SJCRH30 (cell line): ENCODE data around the gene IGSF8. TPM values are rescaled to one million over a fixed set of nuclear protein-coding genes. Genes with fewer than 3 reads are reported as not detected.

Experiments used
- DNase-seq, 2 experiments: peaks; one replicate each; pipeline ENCODE4 v3.0.0-alpha.2; 2015 to 2020
- H3K27ac ChIP-seq: fragments of 250-450 bp; sonication (Bioruptor Pico); 2 replicates; pipeline ENCODE4 v1.5.1; 2020; ENCODE audit warnings: mild to moderate bottlenecking, moderate library complexity
- H3K27me3 ChIP-seq: fragments of 250-450 bp; sonication (Bioruptor Pico); 2 replicates; pipeline ENCODE4 v1.5.1; 2020; ENCODE audit warnings: mild to moderate bottlenecking, moderate library complexity
- H3K36me3 ChIP-seq: fragments of 250-450 bp; sonication (Bioruptor Pico); 2 replicates; pipeline ENCODE4 v1.5.1; 2020; ENCODE audit warnings: mild to moderate bottlenecking, moderate library complexity
- H3K4me1 ChIP-seq: fragments of 250-450 bp; sonication (Bioruptor Pico); 2 replicates; pipeline ENCODE4 v1.5.1; 2020; ENCODE audit warnings: mild to moderate bottlenecking, moderate library complexity
- H3K4me3 ChIP-seq: fragments of 250-450 bp; sonication (Bioruptor Pico); 2 replicates; pipeline ENCODE4 v1.5.1; 2020; ENCODE audit warnings: mild to moderate bottlenecking, moderate library complexity
- H3K9me3 ChIP-seq: fragments of 250-450 bp; sonication (Bioruptor Pico); replicated peaks from 2 replicates; pipeline ENCODE4 v1.5.1; 2020; ENCODE audit warnings: mild to moderate bottlenecking, moderate library complexity
- total RNA-seq: library from RNA; depleted of rRNA; stranded (reverse); fragments of >200 nt; shearing (Covaris generic); gene quantifications from 2 replicates; pipeline ENCODE4 v1.2.3, GENCODE V29; 2014

IGSF8 gene
- total RNA-seq, 1 experiment from 2014 or later, result 6.8 TPM

DNA sequence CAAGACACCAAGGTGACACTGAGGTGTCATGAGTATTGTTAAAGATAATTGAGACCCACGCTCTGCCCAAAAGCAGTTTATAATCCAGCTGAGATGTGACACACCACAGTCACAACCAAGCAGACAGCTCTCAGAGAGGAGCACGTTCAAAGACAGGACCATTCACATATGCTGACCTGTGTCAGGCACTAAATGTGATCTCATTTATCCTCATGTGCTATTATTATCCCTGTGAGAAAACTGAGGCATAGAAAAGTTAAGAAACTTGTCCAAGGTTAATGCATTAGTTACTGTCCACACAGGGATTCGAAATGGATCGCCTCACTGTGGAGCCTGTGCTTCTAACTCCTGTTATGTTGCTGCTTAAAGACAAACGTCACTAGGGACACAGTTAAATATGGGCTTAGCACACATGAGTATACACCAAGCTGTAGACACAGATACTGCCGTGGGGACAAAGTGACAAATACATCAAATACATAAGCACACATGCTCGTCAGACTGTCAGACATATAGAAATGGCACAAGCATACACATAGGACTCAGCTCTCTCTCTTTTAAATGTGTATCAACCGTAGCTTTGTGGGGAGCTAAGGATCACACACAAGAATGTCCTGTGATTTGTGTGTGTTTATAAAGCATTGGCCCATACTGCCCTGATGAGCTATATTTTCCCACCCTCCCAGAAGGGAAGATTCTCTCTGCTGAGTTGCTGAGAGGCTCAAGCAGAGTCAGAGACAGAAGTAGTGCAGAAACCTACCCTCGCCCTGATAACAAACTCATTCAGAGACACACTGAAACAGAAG, 3.5 kb upstream of the IGSF8 start:
- H3K27ac ChIP-seq, result no peak overlapping the region
- no peak for DNase-seq
- H3K9me3 ChIP-seq, result no peaks in the 10 kb centered on the region
- H3K4me1 ChIP-seq, result peaks cover 21% of the 10 kb centered on the region
- no peaks in the 10 kb centered on the region for H3K27me3 ChIP-seq
- H3K36me3 ChIP-seq, result no peaks in the 10 kb centered on the region
- H3K4me3 ChIP-seq, result no peak overlapping the region

DNA sequence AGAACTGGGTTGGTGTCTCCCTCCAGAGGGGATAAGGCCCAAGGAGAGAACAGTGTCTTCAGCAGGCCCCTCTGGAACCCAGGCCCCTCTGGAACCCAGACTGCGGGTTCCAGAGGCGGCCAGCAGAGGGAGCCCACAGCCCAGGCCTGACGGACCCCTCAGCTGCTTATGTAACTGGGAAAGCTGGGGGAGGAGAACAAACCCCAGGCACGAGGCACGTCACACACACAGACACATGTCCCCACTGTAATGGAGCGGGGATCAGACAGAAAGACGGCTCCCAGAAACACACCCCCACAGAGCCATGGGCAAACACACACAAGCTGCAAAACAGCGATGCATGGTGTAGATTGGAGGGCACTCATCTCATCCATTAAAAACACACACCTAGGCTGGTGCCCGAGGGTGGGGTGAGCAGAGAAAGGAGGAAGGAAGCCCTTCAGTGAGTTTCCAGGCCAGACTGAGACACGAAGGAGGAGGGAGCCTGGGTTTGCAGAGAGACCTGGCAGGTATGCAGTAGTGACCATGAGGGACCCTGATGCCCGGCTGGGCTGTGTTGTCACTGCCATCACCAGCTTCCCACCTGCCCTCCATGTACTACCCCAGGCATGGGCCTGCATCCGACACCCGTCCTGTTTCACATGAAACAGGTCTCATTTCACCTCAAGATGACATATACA, 2.8 kb upstream of the IGSF8 start:
- Histone ChIP-seq H3K27ac (no peak overlapping the region; the same call in 1 of the 2 replicates), H3K36me3 (no peaks in the 10 kb centered on the region), H3K9me3 (no peaks in the 10 kb centered on the region), H3K27me3 (no peaks in the 10 kb centered on the region), H3K4me3 (no peak overlapping the region), H3K4me1 (peaks cover 21% of the 10 kb centered on the region)
- DNase-seq, result peak; percentile 79 to 86

DNA sequence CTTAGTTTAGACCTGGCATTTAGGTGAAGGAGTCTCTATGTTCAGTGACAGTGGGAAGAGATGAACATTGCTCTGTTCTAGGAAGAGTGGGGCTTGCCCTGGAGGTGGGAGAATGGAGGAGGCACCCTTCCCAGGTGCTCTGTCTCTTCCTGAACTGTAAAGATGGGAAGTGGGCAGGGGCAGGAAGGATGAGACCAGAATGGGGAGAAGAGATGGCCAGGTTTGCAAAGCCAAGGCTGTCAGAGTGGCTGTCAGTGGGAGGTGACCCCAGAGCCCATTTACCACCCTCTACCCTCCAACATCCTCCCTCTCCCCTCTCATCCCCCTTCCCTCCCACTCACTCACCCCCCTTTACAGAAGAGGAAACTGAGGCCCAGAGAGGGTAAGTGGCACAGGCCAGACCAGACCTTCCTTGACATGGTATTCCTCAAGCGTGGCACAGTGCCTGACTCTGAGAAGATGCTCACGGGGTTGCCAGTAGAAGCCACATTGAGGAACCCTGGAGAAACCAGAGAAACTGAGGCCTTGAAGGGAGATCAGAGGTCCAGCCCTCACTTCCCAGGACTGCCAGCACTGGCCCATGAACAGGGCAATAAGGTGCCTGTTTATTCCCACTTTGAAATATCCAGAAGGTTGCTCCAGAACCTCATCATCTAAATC, 1.4 kb upstream of the IGSF8 start:
- Histone ChIP-seq H3K27me3 (no peaks in the 10 kb centered on the region), H3K36me3 (no peaks in the 10 kb centered on the region), H3K27ac (no peak overlapping the region), H3K9me3 (no peaks in the 10 kb centered on the region), H3K4me1 (peaks cover 21% of the 10 kb centered on the region), H3K4me3 (no peak overlapping the region)
- DNase-seq, result no peak

DNA sequence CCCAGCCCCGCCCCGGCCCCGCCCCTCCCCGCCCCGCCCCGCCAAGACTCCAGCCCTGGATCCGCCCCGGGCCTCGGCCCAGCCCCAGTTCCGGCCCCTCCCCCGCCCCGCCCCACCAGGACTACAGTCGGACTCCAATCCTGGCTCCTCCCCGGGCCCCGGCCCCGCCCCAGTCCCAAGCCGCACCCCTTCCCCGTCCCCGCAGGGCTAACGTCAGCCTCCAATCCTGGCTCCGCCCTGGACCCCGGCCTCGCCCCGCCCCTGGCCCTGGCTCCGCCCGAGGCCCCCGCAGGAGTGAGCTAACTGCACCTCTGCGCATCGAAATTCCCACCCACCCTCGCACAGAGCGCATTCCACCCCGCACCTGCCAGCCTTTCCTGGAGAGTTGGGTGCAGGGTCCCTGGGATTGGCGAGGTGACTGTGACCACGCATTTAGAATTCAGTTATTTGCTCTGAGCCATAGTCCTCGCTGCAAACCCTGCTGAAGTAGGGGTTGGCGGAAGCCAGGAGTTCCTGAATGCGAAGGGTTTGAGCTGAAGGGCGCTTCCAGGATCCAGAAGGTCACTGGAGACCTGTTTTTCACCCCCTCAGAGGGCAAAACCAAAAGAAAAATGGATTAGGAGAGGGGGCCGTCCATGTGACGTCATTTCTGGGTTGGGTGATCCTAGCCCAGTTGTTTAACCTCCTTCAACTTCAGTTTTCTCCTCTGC, 588 bp upstream of the IGSF8 start:
- peak; percentile 95 to 96 for DNase-seq
- H3K9me3 ChIP-seq, result no peaks in the 10 kb centered on the region
- no peak overlapping the region for H3K27ac ChIP-seq
- H3K27me3 ChIP-seq, result no peaks in the 10 kb centered on the region
- H3K4me1 ChIP-seq, result peaks cover 20% of the 10 kb centered on the region
- no peaks in the 10 kb centered on the region for H3K36me3 ChIP-seq
- H3K4me3 ChIP-seq, result peak overlapping the region; percentile 54

DNA sequence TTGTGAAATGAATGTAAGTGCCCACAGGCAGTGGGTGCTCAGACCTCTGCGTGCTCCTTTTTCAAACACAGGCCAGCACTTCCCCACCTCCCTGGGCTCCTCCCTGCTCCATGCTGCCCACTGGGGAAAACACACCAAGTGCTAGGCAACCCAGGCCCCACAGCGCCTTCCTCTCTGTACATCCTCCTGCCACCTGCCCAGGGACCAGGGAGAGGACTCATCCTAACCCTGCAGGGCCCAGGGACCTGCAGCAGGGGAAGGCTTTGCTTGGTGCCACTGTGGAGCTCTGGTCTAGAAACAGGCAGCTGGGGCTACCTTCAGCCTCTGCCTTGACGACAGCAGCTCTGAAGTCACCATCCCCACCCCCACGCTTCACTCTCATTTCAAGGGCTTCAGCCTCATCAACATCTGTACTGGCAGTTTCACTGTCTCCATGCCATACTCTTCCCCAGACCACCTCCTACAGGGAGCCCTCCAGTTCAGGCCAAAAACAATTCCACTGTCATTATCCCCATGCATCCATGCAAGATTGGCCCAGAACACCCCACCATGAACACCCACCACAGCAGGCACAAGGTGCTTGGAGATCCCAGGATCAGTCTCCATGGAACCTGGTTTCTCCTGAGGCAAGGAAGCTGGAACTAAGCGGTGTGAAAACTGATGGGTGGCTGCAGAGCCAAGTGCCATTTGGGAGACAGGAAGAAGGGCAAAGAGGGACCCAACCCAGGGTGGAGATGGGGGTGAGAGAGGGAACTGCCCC, 1.1 kb downstream of the IGSF8 start:
- Histone ChIP-seq H3K4me3 (peak overlapping the region; percentile 62), H3K27me3 (no peaks in the 10 kb centered on the region), H3K36me3 (no peaks in the 10 kb centered on the region), H3K27ac (no peak overlapping the region), H3K9me3 (no peaks in the 10 kb centered on the region), H3K4me1 (peaks cover 6% of the 10 kb centered on the region; the same call in 1 of the 2 replicates)
- DNase-seq, result no peak

DNA sequence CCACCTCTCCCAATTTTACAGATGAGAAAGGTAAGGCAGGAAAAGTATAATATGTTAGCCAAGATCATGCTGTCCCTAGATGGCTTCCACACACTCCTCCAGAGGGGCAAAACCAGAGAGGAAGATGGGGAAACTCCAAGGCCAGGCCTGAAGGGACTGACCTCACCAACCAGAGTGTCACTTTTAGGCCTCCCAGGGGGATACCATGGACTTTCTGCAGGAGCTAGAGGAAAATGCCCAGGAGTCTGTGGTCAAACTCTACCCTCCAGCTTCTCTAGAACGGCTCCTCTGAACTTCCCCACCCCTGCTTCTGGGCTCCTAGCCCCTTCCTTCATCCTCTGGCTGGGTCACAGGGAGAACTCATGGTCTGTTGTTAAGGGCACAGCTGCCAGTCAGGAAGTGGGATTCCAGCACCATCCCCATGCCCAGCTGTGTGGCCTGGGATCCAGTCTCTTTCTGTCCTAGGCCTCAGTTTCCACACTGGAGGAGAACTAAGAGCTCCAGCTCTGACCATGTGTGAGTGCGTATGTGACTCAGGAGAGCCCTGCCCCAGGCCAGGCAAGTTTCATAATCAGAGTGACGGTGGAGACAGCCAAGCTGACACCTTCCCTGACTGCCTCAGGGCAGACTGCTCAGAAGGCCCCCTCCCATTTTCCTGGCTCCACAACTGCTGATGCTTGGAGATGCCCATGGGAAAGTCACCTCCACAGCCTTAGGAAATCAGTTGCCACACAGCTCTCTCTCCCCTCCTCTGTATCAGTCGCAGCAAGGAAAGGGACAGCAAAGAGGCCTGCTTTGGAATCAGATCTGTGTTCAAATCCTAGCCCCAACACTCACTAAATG, 1.9 kb downstream of the IGSF8 start:
- H3K9me3 ChIP-seq, result no peaks in the 10 kb centered on the region
- H3K4me3 ChIP-seq, result no peak overlapping the region
- no peaks in the 10 kb centered on the region for H3K27me3 ChIP-seq
- no peak for DNase-seq
- H3K36me3 ChIP-seq, result no peaks in the 10 kb centered on the region
- H3K4me1 ChIP-seq, result no peaks in the 10 kb centered on the region; the same call in 1 of the 2 replicates
- H3K27ac ChIP-seq, result no peak overlapping the region

DNA sequence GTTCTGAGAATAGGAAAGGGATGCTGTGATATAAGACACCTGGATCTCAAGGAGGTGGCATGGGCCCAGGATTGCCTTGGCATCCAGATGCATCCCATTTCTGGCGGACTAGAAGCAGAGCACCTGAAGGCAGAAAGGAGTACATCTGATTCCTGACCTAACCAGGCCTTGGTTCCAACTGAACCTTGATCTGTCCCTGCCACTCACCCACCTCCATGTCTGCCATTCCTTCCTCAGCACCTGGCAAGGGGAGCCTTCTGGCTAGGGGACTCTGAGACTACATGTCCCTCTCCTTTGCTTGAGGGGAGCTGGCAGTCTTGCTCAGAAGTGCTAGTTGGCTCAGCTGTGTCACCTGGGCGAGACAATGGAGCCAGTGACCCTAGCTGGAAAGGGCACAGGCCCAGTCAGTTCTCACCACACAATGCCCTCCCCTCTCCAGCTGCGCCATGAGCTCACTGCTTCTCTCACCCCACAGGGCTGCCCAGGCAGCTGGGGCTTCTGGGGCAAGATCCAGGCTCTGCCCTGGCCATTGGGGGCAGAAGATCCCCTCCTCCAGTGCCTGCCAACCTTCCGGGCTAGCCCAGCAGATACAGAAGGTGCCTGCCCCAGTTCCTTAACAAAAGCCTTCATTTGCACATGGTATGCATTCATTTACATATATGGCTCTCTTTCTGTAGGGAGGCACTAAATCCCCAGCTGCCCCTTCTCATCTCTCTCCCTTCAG, 2.9 kb downstream of the IGSF8 start:
- no peak overlapping the region for H3K27ac ChIP-seq
- no peak overlapping the region for H3K4me3 ChIP-seq
- DNase-seq, result no peak
- H3K9me3 ChIP-seq, result no peaks in the 10 kb centered on the region
- no peaks in the 10 kb centered on the region for H3K4me1 ChIP-seq
- no peaks in the 10 kb centered on the region for H3K36me3 ChIP-seq
- no peaks in the 10 kb centered on the region for H3K27me3 ChIP-seq

DNA sequence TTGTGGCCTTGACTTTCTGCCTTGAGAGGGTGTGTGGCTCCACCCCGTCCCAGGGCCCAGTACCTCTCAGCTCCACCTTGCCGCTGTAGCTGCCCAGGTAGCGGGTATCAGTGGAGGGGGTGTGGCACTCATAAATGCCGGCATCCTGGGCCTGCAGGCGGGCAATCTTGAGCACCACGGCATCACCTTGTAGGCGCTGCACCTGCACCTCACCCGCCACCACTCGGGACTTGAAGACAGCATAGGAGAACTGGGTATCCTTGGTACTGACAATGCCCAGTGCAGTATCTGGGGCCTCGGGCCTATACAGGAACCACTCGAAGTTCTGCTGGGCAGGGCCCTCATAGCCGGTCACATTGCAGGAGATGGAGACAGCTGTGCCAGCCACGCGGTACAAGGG, 3.6 kb downstream of the IGSF8 start:
- Histone ChIP-seq H3K4me3 (no peak overlapping the region), H3K27ac (no peak overlapping the region), H3K4me1 (no peaks in the 10 kb centered on the region), H3K27me3 (no peaks in the 10 kb centered on the region), H3K9me3 (no peaks in the 10 kb centered on the region), H3K36me3 (no peaks in the 10 kb centered on the region)
- DNase-seq, result no peak

DNA sequence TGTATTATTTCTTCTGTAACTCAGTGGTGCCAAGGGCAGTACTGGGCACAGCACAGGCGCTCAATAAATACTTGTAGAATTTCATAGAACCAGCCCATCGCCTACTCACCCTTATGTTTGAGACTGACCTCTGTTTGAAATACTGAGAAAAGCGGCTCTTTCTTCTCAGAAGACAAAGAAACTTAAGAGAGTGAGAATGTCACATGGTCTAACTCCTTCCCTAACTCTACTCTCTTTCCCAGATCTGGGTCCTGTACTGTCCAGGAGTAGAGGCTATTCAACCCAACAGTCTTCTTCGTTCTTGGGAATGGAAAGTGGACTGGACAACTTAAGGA, 4.2 kb downstream of the IGSF8 start:
- H3K36me3 ChIP-seq, result no peaks in the 10 kb centered on the region
- no peaks in the 10 kb centered on the region for H3K9me3 ChIP-seq
- no peak for DNase-seq
- H3K4me3 ChIP-seq, result no peak overlapping the region
- H3K4me1 ChIP-seq, result no peaks in the 10 kb centered on the region
- H3K27ac ChIP-seq, result no peak overlapping the region
- H3K27me3 ChIP-seq, result no peaks in the 10 kb centered on the region

DNA sequence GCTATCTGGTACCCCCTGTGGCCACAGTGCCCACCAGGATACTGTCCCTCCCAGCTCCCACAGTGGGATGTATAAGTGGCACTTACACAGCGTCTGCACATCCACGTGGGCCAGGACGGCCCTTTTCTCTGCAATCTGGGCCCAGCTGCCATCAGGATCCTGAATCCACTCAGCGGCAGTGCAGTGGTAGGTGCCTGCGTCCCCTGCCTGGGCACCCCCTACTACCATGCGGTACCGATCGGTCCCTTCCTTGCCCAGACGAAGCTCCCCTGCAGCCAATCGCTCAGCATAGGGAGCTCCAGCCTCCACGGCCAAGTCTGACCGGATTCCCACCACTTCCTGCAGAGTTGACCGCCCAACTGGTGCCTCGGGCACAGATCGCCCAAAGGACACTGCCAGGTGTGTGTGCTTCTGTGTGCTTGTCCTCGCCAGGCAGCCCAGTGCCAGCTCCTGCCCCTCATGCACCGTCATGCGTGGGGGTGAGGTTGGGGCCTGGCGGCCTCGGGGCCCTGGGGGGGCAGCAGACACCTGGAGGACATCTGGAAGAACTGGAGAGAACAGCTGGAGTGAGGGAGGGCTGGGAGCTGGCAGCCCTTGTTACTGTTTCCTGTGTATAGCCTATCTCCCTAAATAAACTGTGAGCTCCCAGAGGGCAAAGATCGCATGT, 4.7 kb downstream of the IGSF8 start:
- DNase-seq, result no peak
- Histone ChIP-seq H3K36me3 (no peaks in the 10 kb centered on the region), H3K4me1 (no peaks in the 10 kb centered on the region), H3K27ac (no peak overlapping the region), H3K9me3 (no peaks in the 10 kb centered on the region), H3K27me3 (no peaks in the 10 kb centered on the region), H3K4me3 (no peak overlapping the region)

DNA sequence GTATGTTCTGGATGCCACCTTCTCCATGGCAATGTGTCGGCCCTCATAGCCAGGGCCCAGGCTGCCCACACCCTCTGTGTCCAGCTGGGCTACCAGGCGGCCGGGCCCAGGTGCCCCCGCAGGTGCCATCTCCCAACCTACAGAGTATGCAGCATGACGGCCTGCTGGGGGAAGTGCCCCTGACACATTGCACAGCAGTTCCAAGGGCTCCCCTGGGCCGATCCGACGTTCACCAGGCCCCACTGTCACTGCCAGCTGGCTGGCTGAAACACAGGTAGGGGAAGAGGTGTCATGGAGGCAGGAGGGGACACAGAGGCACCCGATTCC, 5.4 kb downstream of the IGSF8 start:
- no peaks in the 10 kb centered on the region for H3K4me1 ChIP-seq
- no peaks in the 10 kb centered on the region for H3K9me3 ChIP-seq
- H3K27ac ChIP-seq, result no peak overlapping the region
- H3K27me3 ChIP-seq, result no peaks in the 10 kb centered on the region
- H3K4me3 ChIP-seq, result no peak overlapping the region
- DNase-seq, result no peak
- no peaks in the 10 kb centered on the region for H3K36me3 ChIP-seq

DNA sequence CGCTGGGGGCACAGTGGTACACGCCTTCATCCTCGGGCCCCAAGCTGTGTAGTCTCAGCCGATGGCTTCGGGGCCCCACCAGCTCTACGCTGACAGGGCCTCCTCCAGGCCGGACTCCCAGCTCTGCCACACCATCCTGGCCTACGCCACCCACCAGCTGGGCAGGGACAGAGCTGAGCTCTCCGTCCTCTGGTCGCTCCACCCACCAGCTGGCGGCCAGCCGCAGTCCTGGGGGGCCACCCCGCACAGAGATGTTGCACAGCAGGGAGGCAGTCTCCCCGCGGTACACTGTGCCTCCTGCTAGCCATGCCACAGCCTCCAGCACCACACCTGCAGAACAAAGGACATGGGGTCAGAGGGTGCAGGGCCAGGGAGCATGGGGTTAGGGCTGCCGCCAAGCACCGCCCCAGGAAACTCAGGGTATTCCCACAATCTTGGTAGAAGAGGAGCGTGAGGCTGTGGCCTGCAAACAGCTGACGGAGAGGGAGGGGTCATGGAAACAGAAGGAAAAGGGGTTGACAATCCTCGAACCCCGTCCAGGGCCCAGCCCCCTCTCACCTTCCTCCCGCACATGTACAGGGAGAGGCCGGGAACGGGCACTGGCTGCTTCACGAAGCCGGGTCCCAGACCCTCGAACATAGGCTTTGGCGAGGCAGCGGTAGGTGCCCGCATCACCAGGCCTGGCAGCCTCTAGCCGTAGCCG, 5.9 kb downstream of the IGSF8 start:
- H3K4me1 ChIP-seq, result no peaks in the 10 kb centered on the region
- H3K36me3 ChIP-seq, result no peaks in the 10 kb centered on the region
- no peaks in the 10 kb centered on the region for H3K9me3 ChIP-seq
- H3K27ac ChIP-seq, result no peak overlapping the region
- no peak overlapping the region for H3K4me3 ChIP-seq
- H3K27me3 ChIP-seq, result no peaks in the 10 kb centered on the region
- no peak for DNase-seq
